Left renal cortex interstitium (tissue), 4 donors: Measurements from ENCODE around the gene ZMIZ1. TPM values are rescaled to one million over a fixed set of nuclear protein-coding genes. Genes with fewer than 3 reads are reported as not detected.

ENCODE experiments used
- DNase-seq, 4 donors: peaks; one replicate each; pipeline ENCODE4 v3.0.0-alpha.2; 2013; ENCODE audit warnings: low read depth in 4 of 4, low spot score in 2 of 4, missing footprints in 1 of 4
- polyA plus RNA-seq, 4 donors: library from polyadenylated mRNA; unstranded; fragments of 120-200 nt; gene quantifications; one replicate each; pipeline ENCODE4 v1.2.1, GENCODE V29; 2013; ENCODE audit not compliant: insufficient read length in 4 of 4

The ZMIZ1 gene
- polyA plus RNA-seq, 4 donors: 60.8 to 84.7 (median 74.1) TPM

DNA sequence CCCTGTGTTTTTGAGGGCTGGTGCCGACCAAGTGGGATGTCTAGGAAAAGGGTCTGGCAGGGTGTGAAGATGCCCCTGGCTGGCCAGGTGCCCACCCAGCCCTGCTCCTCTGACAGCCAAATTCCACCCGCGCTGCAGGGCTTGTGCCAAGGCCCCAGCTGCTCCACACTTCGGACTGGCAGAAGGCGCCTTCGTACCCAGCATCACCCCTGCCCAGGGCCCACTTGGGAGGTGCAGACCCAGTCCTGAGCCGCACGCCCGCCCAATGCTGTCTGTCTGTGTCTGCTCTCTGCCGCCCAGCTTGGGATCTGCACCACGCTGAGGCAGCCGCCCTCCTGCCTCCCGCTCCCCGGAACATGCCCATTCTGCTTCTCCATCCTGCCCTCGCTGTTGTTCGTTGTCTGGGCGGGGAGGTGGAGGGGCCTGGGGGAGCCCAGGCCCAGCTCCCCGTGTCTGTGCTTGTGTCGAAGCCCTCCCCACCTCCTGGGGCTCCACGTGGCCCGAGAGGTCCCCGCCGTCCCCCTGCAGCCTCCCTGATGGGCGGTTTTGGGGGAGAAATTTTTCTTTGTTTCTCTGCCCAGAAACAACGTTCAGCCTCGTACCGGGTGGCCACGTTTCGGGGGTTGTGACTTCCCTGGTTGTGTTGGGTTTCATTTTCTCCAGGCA is 241.6 kb downstream of the ZMIZ1 start:
- DNase-seq: no peak

GRCh38 chr10:79310911-79311573 is 242.3 kb downstream of the ZMIZ1 start:
- no peak for DNase-seq

DNA sequence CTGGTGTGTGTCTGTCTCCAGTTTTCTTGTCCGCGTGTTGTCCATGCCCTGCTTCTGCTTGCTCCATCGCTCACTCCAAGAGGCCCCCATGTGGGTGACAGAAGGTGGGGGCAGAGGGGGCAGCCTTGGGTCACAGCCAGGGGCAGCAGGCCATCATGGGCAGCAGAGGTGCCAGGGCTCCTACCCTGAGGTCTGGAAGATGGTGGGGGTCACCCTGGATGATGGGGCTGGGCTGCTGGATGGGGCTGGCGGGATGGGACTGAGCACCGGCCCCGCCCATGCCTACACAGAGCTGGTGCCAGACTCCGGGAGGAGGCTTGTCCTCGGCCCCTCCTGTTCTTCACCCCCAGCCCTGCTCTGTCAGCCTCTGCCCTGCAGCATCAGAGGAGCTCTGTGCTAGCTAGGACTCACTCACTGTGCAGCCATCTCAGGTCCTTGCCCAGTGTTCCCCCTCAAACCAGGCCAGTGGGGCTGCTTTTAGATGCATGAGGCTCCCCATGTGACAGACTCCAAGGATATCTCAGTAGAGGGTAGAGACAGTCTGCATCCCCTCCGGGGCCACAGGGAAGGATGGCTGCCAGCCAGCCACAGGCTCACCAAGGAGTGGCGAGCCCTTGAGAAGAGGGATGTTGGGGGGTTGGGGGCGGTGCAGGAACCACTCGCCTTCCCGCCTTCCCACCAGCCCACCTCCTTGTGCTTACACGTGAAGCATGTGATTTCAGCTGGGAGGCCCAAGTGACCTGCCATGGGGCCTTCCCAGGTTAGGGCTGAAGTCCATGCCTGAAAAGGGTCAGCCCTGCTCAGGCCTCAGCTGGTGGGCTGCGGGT is 243.0 kb downstream of the ZMIZ1 start:
- DNase-seq: no peak

DNA sequence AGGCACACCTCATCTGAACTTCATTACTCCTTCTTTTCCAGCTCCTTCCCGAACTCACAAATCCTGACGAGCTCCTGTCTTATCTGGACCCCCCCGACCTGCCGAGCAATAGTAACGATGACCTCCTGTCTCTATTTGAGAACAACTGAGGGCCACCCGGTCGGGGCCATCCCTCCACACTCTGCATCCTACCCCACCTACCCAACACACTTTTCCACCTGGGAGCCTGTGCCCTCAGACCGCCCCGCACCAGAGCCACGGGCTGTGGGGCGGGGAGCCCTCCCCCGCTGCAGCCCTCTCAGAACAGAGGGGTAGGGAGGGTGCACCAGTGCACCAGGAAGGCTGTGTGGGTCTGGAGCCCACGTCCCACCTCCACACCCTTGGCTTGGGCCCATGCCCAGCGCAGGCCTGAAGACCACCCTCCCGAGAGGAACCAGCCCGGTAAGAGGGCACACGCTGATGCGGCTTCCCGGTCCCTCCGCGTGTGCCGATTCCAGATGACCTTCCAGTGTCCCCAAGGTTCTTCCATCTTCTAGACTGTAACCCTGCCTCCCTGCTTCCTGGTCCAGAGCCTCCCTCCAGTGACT is 243.9 kb downstream of the ZMIZ1 start:
- no peak for DNase-seq

- no peak for DNase-seq
Measured at GRCh38 chr10:79313320-79313719, 244.6 kb downstream of the ZMIZ1 start.

DNA sequence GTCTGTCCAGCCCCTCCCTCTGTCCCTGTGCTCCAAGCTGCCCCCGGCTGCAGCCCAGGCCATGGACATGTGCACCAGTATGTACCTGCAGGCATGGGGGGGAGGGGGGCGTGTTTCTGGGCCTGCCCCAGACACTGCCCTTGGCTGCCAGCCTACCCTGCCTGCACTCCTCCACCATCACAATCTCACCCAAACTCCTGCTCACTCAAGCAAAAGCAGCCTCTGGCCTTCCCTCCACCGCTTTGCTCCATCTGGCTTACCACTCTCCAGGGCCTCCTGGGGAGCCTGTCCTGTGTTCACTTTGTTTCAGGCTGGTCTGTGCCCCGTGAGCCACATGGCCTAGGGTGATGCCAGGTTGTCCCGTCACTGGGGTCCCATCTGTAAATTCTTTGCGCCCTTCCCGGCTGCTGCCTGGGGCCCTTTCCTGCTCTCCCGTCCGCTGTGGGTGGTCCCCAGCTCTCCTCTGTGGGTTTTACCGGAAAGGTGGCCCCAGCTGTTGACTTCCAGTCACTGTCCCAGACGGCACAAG is 245.2 kb downstream of the ZMIZ1 start:
- no peak for DNase-seq

DNA sequence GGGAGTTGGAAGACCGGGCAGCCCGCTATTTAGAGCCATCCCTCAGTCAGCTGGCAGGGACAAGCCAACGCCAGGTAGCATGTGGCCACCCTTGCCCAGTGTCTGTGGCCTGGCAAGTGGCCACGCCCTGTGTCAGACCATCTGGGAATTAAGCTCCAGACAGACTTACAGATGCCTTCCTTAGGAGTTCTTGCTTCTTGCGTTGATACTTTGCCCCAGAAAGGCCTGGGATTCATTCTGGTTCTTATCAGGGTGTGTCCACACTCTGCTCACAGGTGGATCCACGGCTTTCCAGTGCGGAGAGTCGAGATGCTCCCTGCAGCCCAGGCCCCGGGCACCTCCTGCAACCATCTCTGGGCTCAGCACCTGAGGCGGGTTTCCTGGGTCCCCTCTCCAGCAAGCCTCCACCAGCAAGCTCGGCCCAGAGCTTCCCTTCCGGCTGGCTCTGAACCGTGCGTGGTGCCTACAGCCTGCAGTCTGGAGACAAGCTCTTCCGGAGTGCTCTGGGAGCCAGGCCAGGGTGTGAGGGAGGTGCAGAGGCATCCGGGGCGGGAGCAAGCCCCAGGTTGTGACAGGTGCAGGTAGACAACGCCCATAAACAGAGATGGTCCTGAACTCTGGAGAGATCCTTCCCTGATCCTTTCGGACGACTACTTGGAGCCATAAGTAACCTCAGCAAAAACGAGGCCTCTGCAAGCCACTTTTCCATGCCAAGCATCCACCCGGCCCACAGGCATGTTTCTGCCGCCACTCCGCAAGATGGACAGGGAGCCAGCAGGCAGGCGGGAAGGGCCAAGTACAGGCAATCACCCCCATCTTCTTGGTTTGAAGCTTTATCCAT is 246.2 kb downstream of the ZMIZ1 start:
- DNase-seq: no peak

- DNase-seq: no peak
Measured at GRCh38 chr10:79315602-79315920, 246.8 kb downstream of the ZMIZ1 start.

DNA sequence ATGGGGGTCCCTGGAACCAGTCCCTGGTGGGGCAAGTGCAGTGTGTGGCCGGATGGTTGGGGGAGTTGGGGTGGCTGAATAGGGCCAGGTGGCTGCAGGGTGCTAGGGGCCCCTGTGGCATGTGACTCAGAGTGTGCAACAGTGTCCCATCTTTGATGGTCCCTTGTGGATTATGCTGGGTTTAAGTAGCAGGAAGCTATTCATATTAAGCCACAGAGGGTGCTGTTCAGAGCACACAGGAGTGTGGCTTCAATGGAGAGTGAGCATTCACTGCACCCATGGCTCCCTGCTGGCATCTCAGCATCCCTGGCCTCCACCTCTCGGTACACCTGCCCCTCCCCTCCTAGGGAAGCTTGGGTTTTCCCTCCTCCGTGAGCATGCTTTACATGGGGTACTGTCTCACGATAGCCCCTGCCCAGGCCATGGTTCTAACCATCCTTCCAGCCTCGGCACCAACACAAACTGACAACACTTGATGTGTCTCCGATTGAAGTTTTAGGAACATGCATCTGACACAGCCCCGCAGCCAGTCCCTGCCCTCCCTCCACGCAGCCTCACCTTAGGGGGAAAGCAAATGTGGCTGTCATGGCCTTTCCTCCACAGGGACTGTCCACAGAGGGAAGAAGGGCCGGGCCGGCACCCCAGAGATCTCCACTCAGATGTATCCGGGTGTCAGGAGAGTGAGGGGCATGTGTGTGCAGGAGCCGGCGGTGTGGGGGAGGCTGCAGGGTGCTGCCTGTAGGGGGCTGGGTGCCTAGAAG is 248.1 kb downstream of the ZMIZ1 start:
- no peak for DNase-seq

- DNase-seq: no peak
Measured at GRCh38 chr10:79318369-79318768, 249.6 kb downstream of the ZMIZ1 start.

DNA sequence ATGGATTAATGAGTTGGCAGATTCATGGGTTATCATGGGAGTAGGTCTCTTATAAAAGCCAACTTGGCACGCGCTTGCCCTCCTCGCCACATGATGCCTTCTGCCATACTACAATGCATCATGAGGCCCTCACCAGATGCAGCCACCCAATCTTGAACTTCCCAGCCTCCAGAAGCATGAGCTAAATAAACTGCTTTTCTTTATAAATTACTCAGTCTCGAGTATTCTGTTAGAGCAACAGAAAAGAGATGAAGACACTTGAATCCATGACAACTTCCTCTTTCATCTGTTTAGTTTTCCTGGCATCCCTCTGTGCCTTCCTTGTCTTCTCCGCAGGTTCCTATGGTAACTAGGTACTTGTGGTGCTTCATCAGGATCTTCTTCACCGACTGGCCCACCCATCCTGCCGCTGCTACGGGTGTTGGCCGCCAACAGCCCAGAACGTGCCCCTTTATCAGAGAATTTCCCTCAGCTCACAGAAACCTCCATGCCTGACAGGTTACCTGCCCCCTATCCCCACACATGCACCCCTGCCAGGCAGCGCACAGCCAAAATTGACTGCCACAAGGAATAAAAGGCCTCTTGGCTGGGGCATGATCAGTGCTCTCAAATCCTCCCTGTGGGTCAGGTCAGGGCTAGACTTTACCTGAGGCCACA is 250.5 kb downstream of the ZMIZ1 start:
- no peak for DNase-seq

GRCh38 chr10:79320316-79320715 is 251.6 kb downstream of the ZMIZ1 start:
- DNase-seq: no peak

GRCh38 chr10:79320820-79321493 is 252.2 kb downstream of the ZMIZ1 start:
- DNase-seq: no peak

DNA sequence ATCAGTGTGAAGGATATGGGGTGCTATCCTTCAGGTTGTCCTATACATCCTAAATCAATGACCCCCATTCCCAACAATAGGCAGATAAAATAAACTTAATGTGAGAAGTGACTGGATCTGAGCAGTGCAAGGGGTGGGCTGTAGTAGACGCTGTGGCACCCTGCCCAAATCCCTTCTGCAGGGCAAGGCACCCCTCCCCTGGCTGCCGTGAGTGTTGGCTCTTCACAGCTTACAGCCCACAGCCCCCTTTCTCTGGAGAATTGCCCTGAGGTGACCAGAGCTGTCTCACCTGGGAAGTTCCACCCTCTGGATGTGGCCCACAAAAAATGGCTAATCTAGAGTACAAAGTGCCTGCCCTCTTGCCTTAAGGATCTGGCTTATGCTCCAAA is 252.7 kb downstream of the ZMIZ1 start:
- DNase-seq: no peak

DNA sequence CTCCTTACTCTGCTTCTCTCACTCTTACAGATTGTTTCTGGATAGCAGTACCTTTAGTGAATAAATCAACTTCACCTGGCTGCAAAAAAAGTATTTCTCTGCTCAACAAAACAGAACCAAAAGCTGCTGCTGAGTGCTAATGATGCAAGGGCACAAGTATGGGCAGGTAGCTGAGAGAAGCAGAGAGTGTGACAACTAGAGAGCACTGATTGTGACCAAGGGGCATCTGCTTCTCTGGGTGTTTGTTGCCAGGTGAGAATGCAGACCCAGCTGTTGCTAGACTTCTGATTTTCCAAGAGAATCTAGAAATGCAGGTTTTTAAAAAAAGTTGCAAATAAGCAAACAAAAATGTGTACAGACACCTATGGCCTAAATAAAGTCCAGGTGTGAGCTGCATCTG is 253.2 kb downstream of the ZMIZ1 start:
- no peak for DNase-seq

- no peak for DNase-seq
Measured at GRCh38 chr10:79322616-79323543, 254.1 kb downstream of the ZMIZ1 start.

DNA sequence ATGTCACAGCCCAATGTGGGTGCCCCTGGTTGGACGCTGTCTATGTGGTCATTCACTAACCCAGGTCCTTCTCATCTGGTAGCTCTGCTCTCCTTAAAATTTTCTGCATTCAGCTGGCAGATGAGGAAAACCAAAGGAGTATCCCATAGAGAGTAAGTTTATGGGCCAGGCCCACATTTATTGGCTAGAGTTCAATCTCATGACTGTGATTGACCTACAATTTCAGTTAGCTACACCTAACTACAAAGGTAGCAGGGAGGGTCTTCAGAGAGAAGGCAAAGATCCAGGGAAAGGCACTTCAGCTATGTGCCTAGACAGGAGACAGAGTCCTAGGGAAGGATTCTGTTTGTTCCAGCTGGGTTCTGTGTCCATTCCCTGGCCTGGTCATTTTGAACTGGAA is 254.8 kb downstream of the ZMIZ1 start:
- DNase-seq: no peak
